WTC11 (cell line): Measurements from ENCODE around the gene TCF7L2. TPM values are rescaled to one million over a fixed set of nuclear protein-coding genes. Genes with fewer than 3 reads are reported as not detected.

Experiments used
- ATAC-seq: fragments of 200-7000 bp; cut with Tn5 transposase; 2 replicates; pipeline ENCODE4 v1.10.0; 2021; ENCODE audit warnings: mild to moderate bottlenecking, moderate library complexity
- CTCF ChIA-PET: fragments of 300-600 bp; sonication (Branson Sonifier 250); formaldehyde crosslinking; loops from one replicate; lab custom pipeline; 2021; ENCODE audit warnings: antibody characterized with exemption; lab: Charles Lee
- POLR2A ChIA-PET: fragments of 350-600 bp; sonication (Branson Sonifier 250); formaldehyde crosslinking; loops from one replicate; lab custom pipeline; 2021; ENCODE audit warnings: antibody characterized with exemption; lab: Charles Lee
- DNase-seq: peaks from one replicate; pipeline ENCODE4 v3.0.0; 2021; ENCODE audit warnings: low spot score
- H3K27ac Mint-ChIP-seq: 2 replicates; pipeline ENCODE4 v1.8.0; 2021; ENCODE audit warnings: mixed read lengths
- H3K27me3 Mint-ChIP-seq: 2 replicates; pipeline ENCODE4 v1.8.0; 2021; ENCODE audit warnings: low read depth, mild to moderate bottlenecking, moderate library complexity, mixed read lengths
- H3K36me3 Mint-ChIP-seq: 2 replicates; pipeline ENCODE4 v1.8.0; 2021; ENCODE audit warnings: mixed read lengths
- H3K4me1 Mint-ChIP-seq: 2 replicates; pipeline ENCODE4 v1.8.0; 2022; ENCODE audit warnings: mixed read lengths
- H3K4me3 Mint-ChIP-seq: 2 replicates; pipeline ENCODE4 v1.8.0; 2021; ENCODE audit warnings: mild to moderate bottlenecking, moderate library complexity, mixed read lengths
- H3K9me3 Mint-ChIP-seq: 2 replicates; pipeline ENCODE4 v1.8.0; 2021; ENCODE audit warnings: mixed read lengths
- ATF1 ChIP-seq: sonication (generic); formaldehyde crosslinking; IDR thresholded peaks from 2 replicates; pipeline ENCODE4 v1.8.1; 2023; ENCODE audit warnings: mild to moderate bottlenecking, moderate library complexity, missing genetic modification reagents
- CREB1 ChIP-seq: sonication (generic); formaldehyde crosslinking; IDR thresholded peaks from 2 replicates; pipeline ENCODE4 v1.8.0; 2023; ENCODE audit warnings: mild to moderate bottlenecking, missing genetic modification reagents
- FOXP1 ChIP-seq: sonication (generic); formaldehyde crosslinking; IDR thresholded peaks from 2 replicates; pipeline ENCODE4 v1.8.0; 2022; ENCODE audit warnings: missing genetic modification reagents, mild to moderate bottlenecking, moderate library complexity, borderline replicate concordance
- KAT7 ChIP-seq: sonication (generic); formaldehyde crosslinking; IDR thresholded peaks from 2 replicates; pipeline ENCODE4 v1.8.1; 2023; ENCODE audit warnings: missing genetic modification reagents, mild to moderate bottlenecking, borderline replicate concordance
- NFATC4 ChIP-seq: fragments of 250-450 bp; sonication (Bioruptor Pico); IDR thresholded peaks from 2 replicates; pipeline ENCODE4 v1.9.0; 2021; ENCODE audit warnings: mild to moderate bottlenecking
- NR3C1 ChIP-seq: sonication (generic); formaldehyde crosslinking; conservative IDR thresholded peaks from 2 replicates; pipeline ENCODE4 v1.8.1; 2023; ENCODE audit warnings: low read depth, mild to moderate bottlenecking, missing genetic modification reagents
- RELA ChIP-seq: sonication (generic); formaldehyde crosslinking; IDR thresholded peaks from 2 replicates; pipeline ENCODE4 v1.8.1; 2022; ENCODE audit warnings: missing genetic modification reagents, mild to moderate bottlenecking, borderline replicate concordance
- SP1 ChIP-seq: sonication (generic); formaldehyde crosslinking; conservative IDR thresholded peaks from 2 replicates; pipeline ENCODE4 v1.8.1; 2022; ENCODE audit warnings: missing genetic modification reagents
- ZNF232 ChIP-seq: sonication (generic); formaldehyde crosslinking; IDR thresholded peaks from 2 replicates; pipeline ENCODE4 v1.8.0; 2022; ENCODE audit warnings: mild to moderate bottlenecking, missing genetic modification reagents
- ZNF263 ChIP-seq: sonication (generic); formaldehyde crosslinking; IDR thresholded peaks from 2 replicates; pipeline ENCODE4 v1.8.1; 2022; ENCODE audit warnings: low read depth, mild to moderate bottlenecking, moderate library complexity, missing genetic modification reagents
- ZNF416 ChIP-seq: fragments of 250-450 bp; sonication (Bioruptor Pico); IDR thresholded peaks from 2 replicates; pipeline ENCODE4 v1.9.0; 2021; ENCODE audit warnings: mild to moderate bottlenecking, inconsistent platforms
- ZNF423 ChIP-seq: fragments of 250-450 bp; sonication (Bioruptor Pico); IDR thresholded peaks from 2 replicates; pipeline ENCODE4 v2.1.2; 2022; ENCODE audit warnings: mild to moderate bottlenecking, moderate library complexity
- total RNA-seq: library from RNA; stranded (reverse); gene quantifications from 3 replicates; pipeline ENCODE4 v1.2.3, GENCODE V29; 2021
- TF ChIP-seq, protein P1 (sequence below): sonication (generic); formaldehyde crosslinking; IDR thresholded peaks from 2 replicates; pipeline ENCODE4 v1.8.0; 2023; ENCODE audit warnings: missing genetic modification reagents
- TF ChIP-seq, protein P2 (sequence below): sonication (generic); formaldehyde crosslinking; IDR thresholded peaks from 2 replicates; pipeline ENCODE4 v1.8.1; 2022; ENCODE audit warnings: missing genetic modification reagents, borderline replicate concordance
- TF ChIP-seq, protein P3 (sequence below): sonication (generic); formaldehyde crosslinking; IDR thresholded peaks from 2 replicates; pipeline ENCODE4 v1.8.1; 2022; ENCODE audit warnings: low read depth, missing genetic modification reagents, borderline replicate concordance
- TF ChIP-seq, protein P4 (sequence below): sonication (generic); formaldehyde crosslinking; IDR thresholded peaks from 2 replicates; pipeline ENCODE4 v1.8.0; 2023; ENCODE audit warnings: mild to moderate bottlenecking, missing genetic modification reagents
- TF ChIP-seq, protein P5 (sequence below): fragments of 250-450 bp; sonication (Bioruptor Pico); conservative IDR thresholded peaks from 2 replicates; pipeline ENCODE4 v1.9.0; 2021; ENCODE audit warnings: mild to moderate bottlenecking
- TF ChIP-seq, protein P6 (sequence below): sonication (generic); formaldehyde crosslinking; IDR thresholded peaks from 2 replicates; pipeline ENCODE4 v1.8.1; 2023; ENCODE audit warnings: mild to moderate bottlenecking, missing genetic modification reagents, borderline replicate concordance

Gene TCF7L2
- total RNA-seq, 1 experiment from 2014 or later, result 44.5 TPM

DNA sequence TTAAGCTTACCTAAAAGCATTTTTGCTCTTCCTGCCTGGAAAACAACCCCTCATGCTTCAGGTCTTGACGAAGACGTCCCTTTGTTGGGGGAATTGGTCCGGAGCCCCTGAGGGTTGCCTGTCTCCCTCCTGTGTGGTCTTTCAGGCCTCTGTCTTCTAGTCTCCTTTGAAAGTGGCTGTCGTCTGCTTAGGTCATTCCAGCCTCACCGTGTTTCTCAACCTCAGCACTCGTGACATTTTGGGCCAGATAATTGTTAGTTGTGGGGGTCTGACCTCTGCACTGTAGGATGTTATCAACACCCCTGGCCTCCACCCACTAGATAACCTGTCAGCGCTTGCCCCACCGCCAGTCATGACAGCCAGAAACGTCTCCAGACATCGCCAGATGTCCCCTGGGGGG, 219.1 kb downstream of the TCF7L2 start:
- no peaks in the 10 kb centered on the region for H3K9me3 Mint-ChIP-seq

DNA sequence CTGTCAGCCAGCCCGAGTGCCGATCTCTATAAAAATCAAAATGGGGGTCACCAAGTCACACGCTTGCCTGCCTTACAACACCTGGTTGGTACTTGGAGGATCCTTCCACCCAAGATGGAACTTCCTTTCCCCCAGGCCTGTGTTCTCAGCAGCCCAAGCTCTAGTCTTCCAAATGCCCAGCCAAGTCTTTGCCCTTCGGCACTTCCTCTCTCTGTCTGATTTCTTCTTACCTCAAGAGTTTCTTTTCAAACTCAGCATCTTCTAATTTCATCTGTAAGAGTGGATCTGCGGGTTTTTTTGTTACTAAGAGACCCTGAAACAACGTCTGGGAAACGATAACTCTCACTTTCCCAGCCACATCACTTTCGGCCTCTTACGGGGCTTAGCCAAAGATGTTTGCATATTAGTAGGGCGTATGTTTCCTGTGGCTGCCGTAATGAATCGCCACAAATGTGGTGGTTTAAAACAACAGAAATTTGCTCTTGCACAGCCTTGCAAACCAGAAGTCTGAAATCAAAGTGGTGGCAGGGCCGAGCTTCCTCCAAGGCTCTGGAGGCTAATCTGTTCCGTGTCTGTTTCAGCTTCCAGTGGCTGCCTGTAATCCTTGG, 219.9 kb downstream of the TCF7L2 start:
- Mint-ChIP-seq H3K4me1 (peaks cover 52% of the 10 kb centered on the region), H3K4me3 (no peak overlapping the region), H3K27me3 (no peaks in the 10 kb centered on the region), H3K9me3 (no peaks in the 10 kb centered on the region), H3K36me3 (no peaks in the 10 kb centered on the region), H3K27ac (peak overlapping the region; percentile 73; the same call in 1 of the 2 replicates)
- TF ChIP-seq, protein P1, sequence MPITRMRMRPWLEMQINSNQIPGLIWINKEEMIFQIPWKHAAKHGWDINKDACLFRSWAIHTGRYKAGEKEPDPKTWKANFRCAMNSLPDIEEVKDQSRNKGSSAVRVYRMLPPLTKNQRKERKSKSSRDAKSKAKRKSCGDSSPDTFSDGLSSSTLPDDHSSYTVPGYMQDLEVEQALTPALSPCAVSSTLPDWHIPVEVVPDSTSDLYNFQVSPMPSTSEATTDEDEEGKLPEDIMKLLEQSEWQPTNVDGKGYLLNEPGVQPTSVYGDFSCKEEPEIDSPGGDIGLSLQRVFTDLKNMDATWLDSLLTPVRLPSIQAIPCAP (CRISPR knock-in tag), result no peak
- TF ChIP-seq KAT7 (no peak), NR3C1 (CRISPR knock-in tag) (no peak), ZNF232 (CRISPR knock-in tag) (no peak), FOXP1 (CRISPR knock-in tag) (no peak), ATF1 (no peak), CREB1 (CRISPR knock-in tag) (no peak), ZNF423 (no peak)
- TF ChIP-seq, protein P2, sequence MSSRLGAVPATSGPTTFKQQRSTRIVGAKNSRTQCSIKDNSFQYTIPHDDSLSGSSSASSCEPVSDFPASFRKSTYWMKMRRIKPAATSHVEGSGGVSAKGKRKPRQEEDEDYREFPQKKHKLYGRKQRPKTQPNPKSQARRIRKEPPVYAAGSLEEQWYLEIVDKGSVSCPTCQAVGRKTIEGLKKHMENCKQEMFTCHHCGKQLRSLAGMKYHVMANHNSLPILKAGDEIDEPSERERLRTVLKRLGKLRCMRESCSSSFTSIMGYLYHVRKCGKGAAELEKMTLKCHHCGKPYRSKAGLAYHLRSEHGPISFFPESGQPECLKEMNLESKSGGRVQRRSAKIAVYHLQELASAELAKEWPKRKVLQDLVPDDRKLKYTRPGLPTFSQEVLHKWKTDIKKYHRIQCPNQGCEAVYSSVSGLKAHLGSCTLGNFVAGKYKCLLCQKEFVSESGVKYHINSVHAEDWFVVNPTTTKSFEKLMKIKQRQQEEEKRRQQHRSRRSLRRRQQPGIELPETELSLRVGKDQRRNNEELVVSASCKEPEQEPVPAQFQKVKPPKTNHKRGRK, result no peak
- TF ChIP-seq, protein P3, sequence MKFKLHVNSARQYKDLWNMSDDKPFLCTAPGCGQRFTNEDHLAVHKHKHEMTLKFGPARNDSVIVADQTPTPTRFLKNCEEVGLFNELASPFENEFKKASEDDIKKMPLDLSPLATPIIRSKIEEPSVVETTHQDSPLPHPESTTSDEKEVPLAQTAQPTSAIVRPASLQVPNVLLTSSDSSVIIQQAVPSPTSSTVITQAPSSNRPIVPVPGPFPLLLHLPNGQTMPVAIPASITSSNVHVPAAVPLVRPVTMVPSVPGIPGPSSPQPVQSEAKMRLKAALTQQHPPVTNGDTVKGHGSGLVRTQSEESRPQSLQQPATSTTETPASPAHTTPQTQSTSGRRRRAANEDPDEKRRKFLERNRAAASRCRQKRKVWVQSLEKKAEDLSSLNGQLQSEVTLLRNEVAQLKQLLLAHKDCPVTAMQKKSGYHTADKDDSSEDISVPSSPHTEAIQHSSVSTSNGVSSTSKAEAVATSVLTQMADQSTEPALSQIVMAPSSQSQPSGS (CRISPR knock-in tag), result no peak
- POLR2A ChIA-PET, result no interaction called here
- CTCF ChIA-PET, result interaction anchor here (0.5 kb wide), 1 partner anchor 83 kb away, joined by 5 read pairs; no protein-coding TSS in a partner anchor
- ATAC-seq, result no peak
- no peak for DNase-seq

More for the DNA sequence above, 219.1 kb downstream of the TCF7L2 start:
- Mint-ChIP-seq H3K27me3 (no peaks in the 10 kb centered on the region), H3K36me3 (no peaks in the 10 kb centered on the region), H3K4me3 (no peak overlapping the region), H3K27ac (peak overlapping the region; percentile 82), H3K4me1 (peaks cover 61% of the 10 kb centered on the region)
- ATAC-seq (peak; percentile 8; the same call in 1 of the 2 replicates), DNase-seq (no peak)
- 0 out of 2 replicates have a peak, but pooled peaks have one; percentile 7 for TF ChIP-seq ZNF416 (CRISPR knock-in tag)
- TF ChIP-seq, protein P4, sequence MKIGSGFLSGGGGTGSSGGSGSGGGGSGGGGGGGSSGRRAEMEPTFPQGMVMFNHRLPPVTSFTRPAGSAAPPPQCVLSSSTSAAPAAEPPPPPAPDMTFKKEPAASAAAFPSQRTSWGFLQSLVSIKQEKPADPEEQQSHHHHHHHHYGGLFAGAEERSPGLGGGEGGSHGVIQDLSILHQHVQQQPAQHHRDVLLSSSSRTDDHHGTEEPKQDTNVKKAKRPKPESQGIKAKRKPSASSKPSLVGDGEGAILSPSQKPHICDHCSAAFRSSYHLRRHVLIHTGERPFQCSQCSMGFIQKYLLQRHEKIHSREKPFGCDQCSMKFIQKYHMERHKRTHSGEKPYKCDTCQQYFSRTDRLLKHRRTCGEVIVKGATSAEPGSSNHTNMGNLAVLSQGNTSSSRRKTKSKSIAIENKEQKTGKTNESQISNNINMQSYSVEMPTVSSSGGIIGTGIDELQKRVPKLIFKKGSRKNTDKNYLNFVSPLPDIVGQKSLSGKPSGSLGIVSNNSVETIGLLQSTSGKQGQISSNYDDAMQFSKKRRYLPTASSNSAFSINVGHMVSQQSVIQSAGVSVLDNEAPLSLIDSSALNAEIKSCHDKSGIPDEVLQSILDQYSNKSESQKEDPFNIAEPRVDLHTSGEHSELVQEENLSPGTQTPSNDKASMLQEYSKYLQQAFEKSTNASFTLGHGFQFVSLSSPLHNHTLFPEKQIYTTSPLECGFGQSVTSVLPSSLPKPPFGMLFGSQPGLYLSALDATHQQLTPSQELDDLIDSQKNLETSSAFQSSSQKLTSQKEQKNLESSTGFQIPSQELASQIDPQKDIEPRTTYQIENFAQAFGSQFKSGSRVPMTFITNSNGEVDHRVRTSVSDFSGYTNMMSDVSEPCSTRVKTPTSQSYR (CRISPR knock-in tag), result no peak
- TF ChIP-seq NFATC4 (CRISPR knock-in tag), result 0 out of 2 replicates have a peak, but pooled peaks have one; percentile 12
- POLR2A ChIA-PET, result no interaction called here
- CTCF ChIA-PET, result no interaction called here

DNA sequence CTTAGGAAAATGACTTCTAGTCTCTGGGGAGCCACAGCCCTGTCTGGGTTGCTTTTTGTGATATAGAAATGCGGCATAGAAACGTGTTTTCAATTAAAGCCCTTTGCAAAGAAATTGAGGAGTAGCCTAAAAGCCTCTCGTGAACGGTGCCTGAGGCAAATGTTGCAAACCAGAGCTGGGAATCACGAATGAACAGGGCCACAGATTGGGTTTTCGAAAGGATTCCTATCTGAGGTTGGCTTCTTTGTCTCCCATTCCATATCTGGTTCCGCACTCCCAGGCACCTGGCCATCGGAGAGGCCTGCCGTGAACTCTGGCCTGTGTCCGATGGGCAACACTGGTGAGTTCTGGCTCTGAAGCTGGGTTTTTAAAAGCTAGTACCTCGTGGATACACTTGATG, 221.6 kb downstream of the TCF7L2 start:
- DNase-seq (no peak), ATAC-seq (no peak)
- H3K4me1 Mint-ChIP-seq, result peaks cover 41% of the 10 kb centered on the region
- H3K4me3 Mint-ChIP-seq, result no peak overlapping the region
- no peaks in the 10 kb centered on the region for H3K27me3 Mint-ChIP-seq
- ChIA-PET POLR2A (no interaction called here), CTCF (interaction anchor here (1.6 kb wide), 1 partner anchor 45 kb away, joined by 4 read pairs; no protein-coding TSS in a partner anchor)
- TF ChIP-seq SP1, result no peak
- TF ChIP-seq, protein P5, sequence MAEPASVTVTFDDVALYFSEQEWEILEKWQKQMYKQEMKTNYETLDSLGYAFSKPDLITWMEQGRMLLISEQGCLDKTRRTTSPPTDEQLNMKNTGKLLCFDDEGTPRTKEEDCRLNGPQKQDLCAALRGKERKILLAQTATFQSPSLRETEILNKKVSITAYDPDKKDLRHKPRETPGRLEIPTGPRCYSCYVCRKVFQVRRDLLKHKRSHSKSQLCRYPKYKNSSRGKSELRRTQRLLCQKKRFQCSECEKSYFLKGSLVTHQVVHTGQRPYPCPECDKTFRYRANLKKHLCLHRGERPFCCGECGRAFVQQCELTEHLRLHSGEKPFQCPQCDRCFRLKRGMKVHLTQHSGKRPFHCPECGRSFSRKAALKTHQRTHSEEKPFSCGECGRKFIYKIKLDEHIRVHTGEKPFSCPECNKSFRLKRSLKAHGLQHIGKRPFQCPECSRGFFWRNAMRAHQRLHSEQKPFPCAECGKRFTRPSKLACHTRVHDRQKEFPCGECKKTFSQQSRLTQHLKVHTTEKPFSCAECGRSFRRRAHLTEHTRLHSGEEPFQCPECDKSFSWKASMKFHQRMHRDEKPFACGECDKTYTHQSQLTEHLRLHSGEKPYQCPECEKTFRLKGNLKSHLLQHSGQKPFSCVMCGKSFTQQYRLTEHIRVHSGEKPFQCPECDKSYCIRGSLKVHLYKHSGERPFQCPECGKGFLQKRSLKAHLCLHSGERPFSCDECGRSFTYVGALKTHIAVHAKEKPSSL, result no peak
- no peak for TF ChIP-seq RELA (CRISPR knock-in tag)
- no peak for TF ChIP-seq ZNF263 (CRISPR knock-in tag)
- TF ChIP-seq, protein P6, sequence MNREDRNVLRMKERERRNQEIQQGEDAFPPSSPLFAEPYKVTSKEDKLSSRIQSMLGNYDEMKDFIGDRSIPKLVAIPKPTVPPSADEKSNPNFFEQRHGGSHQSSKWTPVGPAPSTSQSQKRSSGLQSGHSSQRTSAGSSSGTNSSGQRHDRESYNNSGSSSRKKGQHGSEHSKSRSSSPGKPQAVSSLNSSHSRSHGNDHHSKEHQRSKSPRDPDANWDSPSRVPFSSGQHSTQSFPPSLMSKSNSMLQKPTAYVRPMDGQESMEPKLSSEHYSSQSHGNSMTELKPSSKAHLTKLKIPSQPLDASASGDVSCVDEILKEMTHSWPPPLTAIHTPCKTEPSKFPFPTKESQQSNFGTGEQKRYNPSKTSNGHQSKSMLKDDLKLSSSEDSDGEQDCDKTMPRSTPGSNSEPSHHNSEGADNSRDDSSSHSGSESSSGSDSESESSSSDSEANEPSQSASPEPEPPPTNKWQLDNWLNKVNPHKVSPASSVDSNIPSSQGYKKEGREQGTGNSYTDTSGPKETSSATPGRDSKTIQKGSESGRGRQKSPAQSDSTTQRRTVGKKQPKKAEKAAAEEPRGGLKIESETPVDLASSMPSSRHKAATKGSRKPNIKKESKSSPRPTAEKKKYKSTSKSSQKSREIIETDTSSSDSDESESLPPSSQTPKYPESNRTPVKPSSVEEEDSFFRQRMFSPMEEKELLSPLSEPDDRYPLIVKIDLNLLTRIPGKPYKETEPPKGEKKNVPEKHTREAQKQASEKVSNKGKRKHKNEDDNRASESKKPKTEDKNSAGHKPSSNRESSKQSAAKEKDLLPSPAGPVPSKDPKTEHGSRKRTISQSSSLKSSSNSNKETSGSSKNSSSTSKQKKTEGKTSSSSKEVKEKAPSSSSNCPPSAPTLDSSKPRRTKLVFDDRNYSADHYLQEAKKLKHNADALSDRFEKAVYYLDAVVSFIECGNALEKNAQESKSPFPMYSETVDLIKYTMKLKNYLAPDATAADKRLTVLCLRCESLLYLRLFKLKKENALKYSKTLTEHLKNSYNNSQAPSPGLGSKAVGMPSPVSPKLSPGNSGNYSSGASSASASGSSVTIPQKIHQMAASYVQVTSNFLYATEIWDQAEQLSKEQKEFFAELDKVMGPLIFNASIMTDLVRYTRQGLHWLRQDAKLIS, result no peak
- no peaks in the 10 kb centered on the region for H3K9me3 Mint-ChIP-seq
- no peaks in the 10 kb centered on the region for H3K36me3 Mint-ChIP-seq
- H3K27ac Mint-ChIP-seq, result no peak overlapping the region
